T-helper 1 cell (primary cell): Measurements from ENCODE around the gene ADGRF3.
"Not testable (repeated sequence)": the region's sequence is repeated elsewhere in the genome, so short reads cannot be mapped to it uniquely, and the experiment has no call there.

Experiments used
- DNase-seq, 5 donors: peaks; one replicate each; pipeline ENCODE4 v3.0.0-alpha.2; 2012 to 2020
- total RNA-seq, 4 donors: gene quantifications; one replicate each; lab custom pipeline; 2026; lab: John Stamatoyannopoulos, UW

The ADGRF3 gene
- 3.9 to 10.4 (median 5.2) reads per million in 4 donors for total RNA-seq

GRCh38 chr2:26346454-26347053 is at the start of gene ADGRF3:
TSS of gene ADGRF3 (minus strand) at chr2:26346789. CDS start at chr2:26346234, 555 bp downstream.
- peak; percentile 43 to 79 (median 59) for DNase-seq

DNA sequence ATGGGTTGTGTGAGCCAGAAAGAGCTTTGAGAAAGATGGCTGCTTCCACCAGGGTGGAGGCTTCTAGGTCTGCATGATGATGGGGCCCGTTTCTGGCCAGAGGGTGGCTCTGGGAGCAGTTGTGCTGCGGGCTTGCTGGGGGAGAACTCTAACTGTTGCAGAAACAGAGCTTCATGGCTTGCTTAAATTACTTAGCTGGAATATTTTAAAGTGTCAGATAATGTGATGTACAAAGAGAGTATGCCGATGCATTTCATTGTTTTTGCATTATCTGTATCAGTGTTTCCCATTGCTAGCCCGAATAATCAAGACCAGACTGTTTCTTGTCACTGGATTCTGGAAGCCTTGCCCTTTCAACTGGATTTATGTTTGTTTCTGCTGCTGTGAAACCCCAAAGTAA is 48.8 kb upstream of the ADGRF3 start:
- DNase-seq, result no peak

DNA sequence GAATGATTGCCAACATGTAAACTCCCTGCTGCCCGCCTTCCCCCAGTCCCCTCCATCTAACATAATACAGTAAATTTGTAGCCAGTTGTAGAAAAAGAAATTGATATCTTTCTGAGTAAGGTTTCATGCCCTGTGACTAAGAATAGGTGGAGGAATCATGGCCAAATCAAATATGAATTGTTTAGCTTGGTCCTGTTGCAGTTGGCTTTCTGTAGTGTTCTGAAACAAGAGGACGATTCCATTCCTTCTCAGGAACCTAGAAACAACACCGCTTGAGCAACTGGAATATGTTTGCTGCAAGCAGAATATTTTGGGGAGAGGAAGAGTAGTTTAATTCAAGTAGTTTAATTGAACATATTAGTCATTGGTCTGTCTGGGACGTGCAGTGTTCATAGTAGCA is 48.1 kb upstream of the ADGRF3 start:
- DNase-seq, result no peak

- no peak for DNase-seq
These were observed 40.6 kb upstream of the ADGRF3 start for GRCh38 chr2:26387189-26387588.

DNA sequence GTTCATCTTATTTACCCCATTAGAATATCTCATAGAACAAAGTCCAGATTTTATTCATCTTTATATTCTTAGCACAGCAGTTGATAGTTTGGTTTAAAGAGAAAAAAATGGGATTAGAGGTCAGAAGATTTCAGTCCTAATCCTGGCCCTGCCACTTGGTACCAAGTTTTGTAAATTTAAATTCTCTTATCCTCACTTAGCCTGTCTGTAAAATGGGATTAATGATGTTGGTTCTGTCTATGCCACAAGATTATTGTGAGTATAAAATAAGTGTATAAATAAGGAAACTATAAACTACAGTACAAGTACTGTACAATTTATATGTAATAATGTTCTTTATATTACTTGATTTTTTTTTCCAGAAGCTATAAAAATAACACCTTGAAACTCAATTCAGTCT is 38.0 kb upstream of the ADGRF3 start:
- DNase-seq, result no peak

DNA sequence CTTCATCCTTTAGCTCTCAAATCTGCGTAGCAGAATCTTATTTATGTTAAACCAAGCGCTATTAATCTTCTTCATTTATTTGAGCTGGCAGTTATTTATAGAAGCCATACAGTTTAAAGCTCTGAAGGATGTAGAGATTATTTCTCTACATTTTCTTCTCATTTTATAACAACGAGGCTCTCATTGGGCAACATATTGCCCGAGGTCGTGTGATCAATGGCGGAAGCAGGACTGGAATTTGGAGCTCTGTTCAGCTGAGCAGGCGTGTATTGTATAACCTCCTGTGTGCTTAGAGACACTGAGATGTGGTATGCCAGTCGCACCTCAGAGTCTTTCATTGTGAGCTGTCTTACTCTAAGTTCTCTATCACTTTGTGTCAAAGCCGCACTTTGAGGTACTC is 37.6 kb upstream of the ADGRF3 start:
- no peak for DNase-seq

GRCh38 chr2:26382564-26382963 is 36.0 kb upstream of the ADGRF3 start:
- DNase-seq, result no peak

- DNase-seq, result no peak
These were observed 33.7 kb upstream of the ADGRF3 start for GRCh38 chr2:26380281-26380680.

- DNase-seq, result peak in 1 of 5 donors; percentile 38
These were observed 30.2 kb upstream of the ADGRF3 start for GRCh38 chr2:26376799-26377198.

GRCh38 chr2:26370909-26371308 is 24.3 kb upstream of the ADGRF3 start:
- not testable (repeated sequence) for DNase-seq

- DNase-seq, result not testable (repeated sequence)
These were observed 23.1 kb upstream of the ADGRF3 start for GRCh38 chr2:26369664-26370063.

DNA sequence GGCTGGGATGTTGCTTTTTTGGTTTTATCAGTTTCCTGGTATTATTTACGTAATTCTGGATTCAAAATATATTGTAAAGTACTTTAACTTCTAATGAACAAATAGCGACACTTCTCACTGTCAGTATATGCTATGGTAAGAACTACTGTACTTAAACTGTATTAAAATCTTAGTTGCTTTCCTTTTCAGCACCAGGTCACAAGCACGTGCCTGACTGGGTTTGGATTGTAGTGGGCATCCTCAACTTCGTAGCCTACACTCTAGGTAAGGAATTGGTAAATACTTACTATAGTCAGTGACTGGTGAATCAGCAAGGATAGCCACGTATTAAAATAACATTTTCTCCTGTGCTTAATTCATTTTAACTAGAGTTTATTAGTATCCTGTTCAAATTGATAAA is 20.4 kb upstream of the ADGRF3 start:
- DNase-seq, result no peak

DNA sequence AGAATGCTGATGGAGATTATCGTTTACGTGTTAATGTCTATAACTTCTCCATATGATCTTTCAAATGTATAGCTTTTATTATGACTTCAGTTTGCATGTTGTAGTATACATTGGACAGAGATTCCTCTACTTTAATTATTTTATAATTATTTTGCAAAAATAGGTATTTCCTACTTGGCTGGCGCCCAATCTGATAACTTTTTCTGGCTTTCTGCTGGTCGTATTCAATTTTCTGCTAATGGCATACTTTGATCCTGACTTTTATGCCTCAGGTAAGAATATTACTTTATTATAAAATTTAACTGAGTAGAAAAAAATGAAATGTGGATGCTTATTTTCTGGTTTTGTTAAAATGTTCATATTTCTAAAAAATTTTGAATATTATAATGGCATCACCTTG is 18.1 kb upstream of the ADGRF3 start:
- DNase-seq, result no peak

DNA sequence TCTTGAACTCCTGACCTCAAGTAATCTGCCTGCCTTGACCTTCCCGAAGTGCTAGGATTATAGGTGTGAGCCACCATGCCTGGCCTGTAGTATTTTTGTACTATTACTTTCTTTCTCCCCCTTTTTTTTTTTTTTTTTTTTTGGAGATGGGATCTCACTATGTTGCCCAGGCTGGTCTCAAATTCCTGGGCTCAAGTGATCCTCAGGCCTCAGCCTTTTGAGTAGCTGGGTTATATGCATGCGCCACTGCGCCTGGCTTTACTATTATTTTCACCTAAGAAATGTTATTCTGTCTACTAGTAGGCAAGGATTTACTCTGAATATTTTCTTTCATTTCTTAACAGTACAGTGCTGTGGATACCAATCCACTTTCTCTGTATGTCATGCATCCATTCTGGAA is 17.4 kb upstream of the ADGRF3 start:
- no peak for DNase-seq

GRCh38 chr2:26363323-26363722 is 16.7 kb upstream of the ADGRF3 start:
- DNase-seq, result peak in 1 of 5 donors; percentile 26

DNA sequence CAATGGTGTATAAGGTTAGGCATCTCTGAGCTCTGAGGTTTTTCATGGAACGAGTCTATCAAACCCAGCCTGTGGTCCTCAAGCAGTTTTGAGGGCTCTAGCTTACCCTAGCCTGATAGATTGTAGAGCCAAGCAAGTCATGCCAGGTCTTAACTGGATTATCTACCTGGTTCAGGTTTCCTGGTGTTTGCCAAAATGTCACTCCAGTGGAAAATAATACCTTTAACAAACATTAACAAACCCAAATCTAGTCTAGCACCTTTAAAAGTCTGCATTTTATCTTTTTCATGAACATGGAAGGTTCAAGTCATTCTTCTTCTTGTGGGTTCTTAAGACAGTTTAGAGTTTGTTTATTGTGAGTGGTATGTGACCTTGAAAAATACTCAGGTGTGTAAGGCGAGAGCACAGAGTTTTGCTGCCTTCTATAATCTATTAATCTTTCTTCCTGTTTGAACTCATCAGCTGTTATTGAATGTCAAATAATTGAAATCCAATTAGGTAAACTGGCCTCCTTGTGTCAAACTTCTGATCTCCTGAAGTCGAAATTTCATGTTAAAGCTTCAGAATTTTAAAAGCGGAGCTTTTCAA is 13.4 kb upstream of the ADGRF3 start:
- DNase-seq, result no peak

DNA sequence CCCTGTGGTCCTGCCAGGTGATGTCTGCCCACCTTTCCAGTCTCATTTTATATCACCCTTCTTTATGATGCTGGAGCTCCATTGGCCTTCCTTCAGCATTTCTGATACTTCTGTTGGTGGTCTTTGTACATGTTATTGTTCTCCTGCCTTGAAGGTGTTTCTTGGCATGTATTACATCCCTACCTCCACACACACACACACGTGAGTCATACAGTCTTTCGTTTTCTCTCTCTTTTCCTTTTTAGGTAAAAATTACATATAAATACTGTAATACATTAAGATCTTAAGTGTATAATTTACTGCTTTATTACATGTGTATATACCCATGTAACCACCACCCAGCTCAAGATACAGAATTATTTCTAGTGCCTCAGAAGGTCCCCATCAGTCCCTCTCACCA is 10.2 kb upstream of the ADGRF3 start:
- no peak for DNase-seq

DNA sequence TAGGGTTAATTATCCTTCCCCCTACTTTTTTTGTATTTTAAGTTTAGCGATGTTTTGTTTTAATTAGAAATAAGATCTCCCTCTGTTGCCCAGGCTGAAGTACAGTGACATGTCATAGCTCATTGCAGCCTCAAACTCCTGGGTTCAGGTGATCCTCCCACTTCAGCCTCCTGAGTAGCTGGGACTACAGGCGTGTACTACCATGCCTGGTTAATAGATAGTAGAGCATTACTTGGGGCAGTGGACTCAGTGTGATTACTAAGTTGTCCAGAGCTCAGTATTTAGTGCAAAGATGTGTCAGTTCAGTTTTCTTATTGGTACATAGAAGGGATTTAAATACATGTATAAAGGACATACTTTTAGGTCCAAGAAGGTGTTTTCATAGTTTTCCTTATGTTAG is 9.5 kb upstream of the ADGRF3 start:
- DNase-seq, result no peak

- peak in 1 of 5 donors; percentile 22 for DNase-seq
These were observed 8.7 kb upstream of the ADGRF3 start for GRCh38 chr2:26355038-26355995.

DNA sequence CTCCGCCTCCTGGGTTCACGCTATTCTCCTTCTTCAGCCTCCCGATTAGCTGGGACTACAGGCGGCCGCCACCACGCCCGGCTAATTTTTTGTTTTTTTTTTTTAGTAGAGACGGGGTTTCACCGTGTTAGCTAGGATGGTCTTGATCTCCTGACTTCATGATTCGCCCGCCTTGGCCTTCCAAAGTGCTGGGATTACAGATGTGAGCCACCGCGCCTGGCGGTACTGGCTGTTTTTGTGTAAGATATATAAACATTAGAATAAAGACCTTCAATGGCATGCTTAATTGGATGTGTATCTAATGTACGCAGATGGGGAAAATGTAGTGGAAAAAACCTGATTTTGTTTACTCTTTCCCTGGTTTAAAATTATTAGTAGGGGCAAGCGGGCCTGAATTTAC is 7.9 kb upstream of the ADGRF3 start:
- not testable (repeated sequence) for DNase-seq

DNA sequence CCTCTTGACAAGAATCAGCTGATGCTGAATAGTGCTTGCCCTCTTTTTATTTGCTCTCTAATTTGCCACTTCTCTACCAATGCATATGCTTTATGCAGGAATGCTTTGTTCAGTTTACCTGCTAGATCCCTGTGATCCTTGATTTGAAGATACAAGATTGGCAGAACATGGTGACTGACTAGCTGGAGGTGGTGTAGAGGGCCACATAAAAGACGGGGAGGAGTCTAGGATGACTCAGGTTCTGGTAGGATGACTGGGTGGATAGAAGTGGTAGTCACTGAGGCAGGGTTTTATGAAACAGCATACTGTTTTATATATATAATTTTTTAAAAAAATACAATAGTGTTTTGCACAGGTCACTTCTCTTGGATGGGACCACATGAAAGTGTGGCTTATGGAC is 6.3 kb upstream of the ADGRF3 start:
- no peak for DNase-seq

DNA sequence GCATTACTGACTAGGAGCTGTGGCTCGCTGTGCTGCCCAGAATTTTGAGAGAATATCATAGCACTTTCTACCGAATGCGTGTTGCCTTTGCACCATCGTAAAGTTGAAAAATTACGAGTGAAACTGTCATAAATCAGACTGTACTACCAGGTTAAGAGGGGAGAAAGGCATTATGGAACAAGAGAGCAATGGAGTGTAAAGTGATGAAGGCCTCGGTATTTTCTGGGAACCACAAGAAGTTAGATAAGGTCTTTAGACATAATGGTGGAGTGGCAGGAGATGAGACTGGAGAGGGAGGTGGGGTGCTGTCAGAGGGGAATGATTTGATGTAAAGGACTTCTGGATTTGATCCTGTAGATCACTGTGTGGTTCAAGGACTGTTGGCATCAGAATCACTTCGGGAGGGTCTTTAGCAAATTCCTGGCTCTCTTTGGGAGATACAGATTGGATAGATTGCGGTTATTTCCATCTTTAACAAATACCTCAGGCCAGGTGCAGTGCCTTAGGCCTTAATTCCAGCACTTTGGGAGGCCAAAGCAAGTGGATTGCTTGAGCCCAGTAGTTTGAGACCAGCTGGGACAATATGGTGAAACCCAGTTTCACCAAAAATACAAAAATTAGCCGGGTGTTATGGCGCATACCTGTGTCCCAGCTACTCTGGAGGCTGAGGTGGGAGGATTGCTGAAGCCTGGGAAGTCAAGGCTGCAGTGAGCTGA is 4.9 kb upstream of the ADGRF3 start:
- DNase-seq, result no peak

GRCh38 chr2:26349690-26350089 is 3.1 kb upstream of the ADGRF3 start:
- DNase-seq, result no peak
